ENCODE data around the gene SHLD1. TPM values are rescaled to one million over a fixed set of nuclear protein-coding genes. Genes with fewer than 3 reads are reported as not detected.
A peak's percentile ranks its signal among the peaks of the same experiment; 100 is the strongest.

SHLD1 gene
- total RNA-seq, 2 donors from 2014 or later: 8.6 to 12.9 TPM

- ATAC-seq (replicated peaks): no peak
- Mint-ChIP-seq H3K4me1 (peaks cover 7% of the 10 kb centered on the region), H3K27me3 (no peaks in the 10 kb centered on the region), H3K4me3 (no peak overlapping the region), H3K36me3 (ENCODE audit: low read depth) (peaks cover 15% of the 10 kb centered on the region), H3K9me3 (no peaks in the 10 kb centered on the region), H3K27ac (no peak overlapping the region)
Measured at GRCh38 chr20:5807431-5807830, 57.2 kb downstream of the SHLD1 start.

GRCh38 chr20:5808901-5809300 lies 58.7 kb downstream of the SHLD1 start:
- Mint-ChIP-seq H3K27me3 (no peaks in the 10 kb centered on the region), H3K27ac (no peak overlapping the region), H3K4me3 (no peak overlapping the region), H3K4me1 (peaks cover 7% of the 10 kb centered on the region), H3K9me3 (no peaks in the 10 kb centered on the region), H3K36me3 (ENCODE audit: low read depth) (peaks cover 12% of the 10 kb centered on the region)
- no peak for ATAC-seq (replicated peaks)

GRCh38 chr20:5809495-5809894 lies 59.3 kb downstream of the SHLD1 start:
- peaks cover 12% of the 10 kb centered on the region for H3K36me3 Mint-ChIP-seq (ENCODE audit: low read depth)
- ATAC-seq (replicated peaks): no peak
- no peaks in the 10 kb centered on the region for H3K9me3 Mint-ChIP-seq
- H3K27ac Mint-ChIP-seq: no peak overlapping the region
- peaks cover 7% of the 10 kb centered on the region for H3K4me1 Mint-ChIP-seq
- H3K4me3 Mint-ChIP-seq: no peak overlapping the region
- H3K27me3 Mint-ChIP-seq: no peaks in the 10 kb centered on the region

- H3K36me3 Mint-ChIP-seq (ENCODE audit: low read depth): peaks cover 12% of the 10 kb centered on the region
- H3K27ac Mint-ChIP-seq: no peak overlapping the region
- H3K4me1 Mint-ChIP-seq: peaks cover 7% of the 10 kb centered on the region
- H3K27me3 Mint-ChIP-seq: no peaks in the 10 kb centered on the region
- ATAC-seq (replicated peaks): no peak
- no peak overlapping the region for H3K4me3 Mint-ChIP-seq
- H3K9me3 Mint-ChIP-seq: no peaks in the 10 kb centered on the region
Measured at GRCh38 chr20:5810800-5811422, 60.7 kb downstream of the SHLD1 start.

GRCh38 chr20:5811746-5812145 lies 61.5 kb downstream of the SHLD1 start:
- peaks cover 2% of the 10 kb centered on the region for H3K4me1 Mint-ChIP-seq
- H3K27me3 Mint-ChIP-seq: no peaks in the 10 kb centered on the region

GRCh38 chr20:5818346-5818681 lies 68.1 kb downstream of the SHLD1 start:
- Mint-ChIP-seq H3K27ac (no peak overlapping the region), H3K4me3 (no peak overlapping the region), H3K36me3 (ENCODE audit: low read depth) (peaks cover 7% of the 10 kb centered on the region), H3K9me3 (no peaks in the 10 kb centered on the region), H3K4me1 (peaks cover 4% of the 10 kb centered on the region), H3K27me3 (no peaks in the 10 kb centered on the region)
- no peak for ATAC-seq (replicated peaks)

More at GRCh38 chr20:5811746-5812145, 61.5 kb downstream of the SHLD1 start:
- H3K9me3 Mint-ChIP-seq: no peaks in the 10 kb centered on the region
- H3K36me3 Mint-ChIP-seq (ENCODE audit: low read depth): peaks cover 16% of the 10 kb centered on the region
- no peak overlapping the region for H3K4me3 Mint-ChIP-seq
- ATAC-seq (replicated peaks): no peak
- H3K27ac Mint-ChIP-seq: no peak overlapping the region

GRCh38 chr20:5820738-5821137 lies 70.5 kb downstream of the SHLD1 start:
- Mint-ChIP-seq H3K4me1 (peaks cover 4% of the 10 kb centered on the region), H3K27me3 (no peaks in the 10 kb centered on the region), H3K4me3 (no peak overlapping the region), H3K36me3 (ENCODE audit: low read depth) (peaks cover 13% of the 10 kb centered on the region), H3K27ac (no peak overlapping the region), H3K9me3 (no peaks in the 10 kb centered on the region)
- ATAC-seq (replicated peaks): no peak

- no peak overlapping the region for H3K4me3 Mint-ChIP-seq
- H3K36me3 Mint-ChIP-seq (ENCODE audit: low read depth): peaks cover 8% of the 10 kb centered on the region
- no peak for ATAC-seq (replicated peaks)
- H3K27ac Mint-ChIP-seq: no peak overlapping the region
- no peaks in the 10 kb centered on the region for H3K27me3 Mint-ChIP-seq
- peaks cover 4% of the 10 kb centered on the region for H3K4me1 Mint-ChIP-seq
- H3K9me3 Mint-ChIP-seq: no peaks in the 10 kb centered on the region
Measured at GRCh38 chr20:5821627-5822215, 71.5 kb downstream of the SHLD1 start.

GRCh38 chr20:5822569-5822968 lies 72.4 kb downstream of the SHLD1 start:
- peaks cover 8% of the 10 kb centered on the region for H3K36me3 Mint-ChIP-seq (ENCODE audit: low read depth)
- no peak for ATAC-seq (replicated peaks)
- H3K27ac Mint-ChIP-seq: no peak overlapping the region
- no peak overlapping the region for H3K4me3 Mint-ChIP-seq
- H3K27me3 Mint-ChIP-seq: no peaks in the 10 kb centered on the region
- H3K4me1 Mint-ChIP-seq: peaks cover 5% of the 10 kb centered on the region
- no peaks in the 10 kb centered on the region for H3K9me3 Mint-ChIP-seq

- peaks cover 8% of the 10 kb centered on the region for H3K4me1 Mint-ChIP-seq
Measured at GRCh38 chr20:5825130-5825719, 75.0 kb downstream of the SHLD1 start.

GRCh38 chr20:5827098-5827853 lies 77.1 kb downstream of the SHLD1 start:
- Mint-ChIP-seq H3K9me3 (no peaks in the 10 kb centered on the region), H3K4me3 (no peak overlapping the region), H3K36me3 (ENCODE audit: low read depth) (peaks cover 14% of the 10 kb centered on the region), H3K4me1 (peaks cover 8% of the 10 kb centered on the region), H3K27me3 (no peaks in the 10 kb centered on the region), H3K27ac (no peak overlapping the region)
- no peak for ATAC-seq (replicated peaks)

More at GRCh38 chr20:5825130-5825719, 75.0 kb downstream of the SHLD1 start:
- Mint-ChIP-seq H3K27me3 (no peaks in the 10 kb centered on the region), H3K4me3 (no peak overlapping the region), H3K27ac (peak overlapping the region; percentile 38), H3K9me3 (no peaks in the 10 kb centered on the region), H3K36me3 (ENCODE audit: low read depth) (peaks cover 8% of the 10 kb centered on the region)
- ATAC-seq (replicated peaks): no peak

- H3K27ac Mint-ChIP-seq: no peak overlapping the region
- peaks cover 8% of the 10 kb centered on the region for H3K4me1 Mint-ChIP-seq
- ATAC-seq (replicated peaks): no peak
- no peak overlapping the region for H3K4me3 Mint-ChIP-seq
- H3K27me3 Mint-ChIP-seq: no peaks in the 10 kb centered on the region
- H3K9me3 Mint-ChIP-seq: no peaks in the 10 kb centered on the region
- H3K36me3 Mint-ChIP-seq (ENCODE audit: low read depth): peaks cover 14% of the 10 kb centered on the region
Measured at GRCh38 chr20:5827861-5828260, 77.7 kb downstream of the SHLD1 start.

GRCh38 chr20:5829241-5829809 lies 79.1 kb downstream of the SHLD1 start:
- Mint-ChIP-seq H3K4me3 (no peak overlapping the region), H3K9me3 (no peaks in the 10 kb centered on the region), H3K36me3 (ENCODE audit: low read depth) (peaks cover 6% of the 10 kb centered on the region), H3K4me1 (peaks cover 10% of the 10 kb centered on the region), H3K27me3 (no peaks in the 10 kb centered on the region), H3K27ac (no peak overlapping the region)
- no peak for ATAC-seq (replicated peaks)

GRCh38 chr20:5831539-5832237 lies 81.5 kb downstream of the SHLD1 start:
- no peak for ATAC-seq (replicated peaks)
- Mint-ChIP-seq H3K27me3 (no peaks in the 10 kb centered on the region), H3K9me3 (no peaks in the 10 kb centered on the region), H3K36me3 (ENCODE audit: low read depth) (peaks cover 12% of the 10 kb centered on the region), H3K4me3 (no peak overlapping the region), H3K4me1 (peaks cover 29% of the 10 kb centered on the region), H3K27ac (no peak overlapping the region)

Measured in activated T-helper 17 cell treated with anti-CD3 and anti-CD28 coated beads, Interleukin-2, amount 50 U/mL, for 72 hours (primary cell).